H9 (cell line): Measurements from ENCODE around the gene E2F7. TPM values are rescaled to one million over a fixed set of nuclear protein-coding genes. Genes with fewer than 3 reads are reported as not detected.

Experiments used
- DNase-seq: peaks from one replicate; pipeline ENCODE4 v3.0.0-alpha.2; 2017
- H2AFZ ChIP-seq: one replicate; pipeline ENCODE4 v1.6.1; 2013; ENCODE audit warnings: mild to moderate bottlenecking, low read length, control low read depth, moderate library complexity
- H2AK5ac ChIP-seq: 2 replicates; pipeline ENCODE4 v1.6.1; 2013; ENCODE audit warnings: low read length, control low read depth, mixed read lengths; ENCODE audit not compliant: insufficient read length
- H2BK120ac ChIP-seq: one replicate; pipeline ENCODE4 v1.6.1; 2013; ENCODE audit warnings: low read depth, mild to moderate bottlenecking, low read length, control low read depth, inconsistent platforms; ENCODE audit not compliant: poor library complexity, severe bottlenecking
- H2BK12ac ChIP-seq: 2 replicates; pipeline ENCODE4 v1.6.1; 2013; ENCODE audit warnings: low read length, control low read depth, mixed read lengths, low read depth; ENCODE audit not compliant: insufficient read length
- H2BK15ac ChIP-seq: 2 replicates; pipeline ENCODE4 v1.6.1; 2013; ENCODE audit warnings: low read depth, low read length, control low read depth
- H2BK20ac ChIP-seq: one replicate; pipeline ENCODE4 v1.6.1; 2013; ENCODE audit warnings: low read depth, mild to moderate bottlenecking, low read length, control low read depth, inconsistent platforms; ENCODE audit not compliant: poor library complexity, severe bottlenecking
- H2BK5ac ChIP-seq: 2 replicates; pipeline ENCODE4 v1.6.1; 2013; ENCODE audit warnings: low read length, control low read depth, mixed read lengths; ENCODE audit not compliant: insufficient read length
- H3K14ac ChIP-seq: 2 replicates; pipeline ENCODE4 v1.6.1; 2013; ENCODE audit warnings: low read length, control low read depth; ENCODE audit not compliant: insufficient read depth
- H3K18ac ChIP-seq: 2 replicates; pipeline ENCODE4 v1.6.1; 2013; ENCODE audit warnings: low read depth, mild to moderate bottlenecking, mixed read lengths, low read length, control low read depth; ENCODE audit not compliant: insufficient read length
- H3K23ac ChIP-seq: 2 replicates; pipeline ENCODE4 v1.6.1; 2013; ENCODE audit warnings: low read length, control low read depth, mixed read lengths, low read depth; ENCODE audit not compliant: insufficient read length
- H3K23me2 ChIP-seq: 2 replicates; pipeline ENCODE4 v1.6.1; 2013; ENCODE audit warnings: low read depth, mild to moderate bottlenecking, mixed read lengths, low read length, control low read depth; ENCODE audit not compliant: insufficient read length, poor library complexity, severe bottlenecking
- H3K27ac ChIP-seq: 2 replicates; pipeline ENCODE4 v1.5.1; 2013; ENCODE audit warnings: low read length, control low read depth, mixed read lengths, low read depth; ENCODE audit not compliant: insufficient read length
- H3K27me3 ChIP-seq: 2 replicates; pipeline ENCODE4 v1.6.1; 2013; ENCODE audit warnings: low read length, control low read depth, inconsistent platforms; ENCODE audit not compliant: insufficient read depth
- H3K4ac ChIP-seq: 2 replicates; pipeline ENCODE4 v1.6.1; 2013; ENCODE audit warnings: low read depth, mild to moderate bottlenecking, control low read depth, inconsistent platforms, low read length, moderate library complexity
- H3K4me1 ChIP-seq: 2 replicates; pipeline ENCODE4 v1.6.1; 2013; ENCODE audit warnings: low read length, control low read depth, inconsistent platforms; ENCODE audit not compliant: insufficient read depth
- H3K4me2 ChIP-seq: 2 replicates; pipeline ENCODE4 v1.6.1; 2013; ENCODE audit warnings: low read length, control low read depth, mixed read lengths; ENCODE audit not compliant: insufficient read length, insufficient read depth
- H3K56ac ChIP-seq: 2 replicates; pipeline ENCODE4 v1.6.1; 2013; ENCODE audit warnings: low read depth, mild to moderate bottlenecking, mixed read lengths, low read length, control low read depth; ENCODE audit not compliant: insufficient read length
- H3K79me1 ChIP-seq: 2 replicates; pipeline ENCODE4 v1.6.1; 2013; ENCODE audit warnings: low read depth, mild to moderate bottlenecking, moderate library complexity, low read length, control low read depth, inconsistent platforms; ENCODE audit not compliant: insufficient read depth, poor library complexity, severe bottlenecking
- H3K79me2 ChIP-seq: 2 replicates; pipeline ENCODE4 v1.6.1; 2013; ENCODE audit warnings: low read length, control low read depth, inconsistent platforms; ENCODE audit not compliant: insufficient read depth
- H3K9ac ChIP-seq: 2 replicates; pipeline ENCODE4 v1.6.1; 2013; ENCODE audit warnings: low read length, control low read depth, mixed read lengths; ENCODE audit not compliant: insufficient read length; ENCODE audit errors: extremely low read depth
- H3K9me3 ChIP-seq: one replicate; pipeline ENCODE4 v1.6.1; 2013; ENCODE audit warnings: low read depth, low read length, inconsistent platforms; ENCODE audit not compliant: control insufficient read depth
- H3T11ph ChIP-seq: one replicate; pipeline ENCODE4 v1.6.1; 2013; ENCODE audit warnings: mild to moderate bottlenecking, low read length, control low read depth, inconsistent platforms
- H4K20me1 ChIP-seq: one replicate; pipeline ENCODE4 v1.6.1; 2013; ENCODE audit not compliant: control insufficient read depth, insufficient read length, insufficient read depth
- H4K5ac ChIP-seq: 2 replicates; pipeline ENCODE4 v1.6.1; 2013; ENCODE audit warnings: low read depth, mild to moderate bottlenecking, mixed read lengths, low read length, control low read depth; ENCODE audit not compliant: insufficient read length
- H4K8ac ChIP-seq: replicated peaks from 2 replicates; pipeline ENCODE4 v1.6.1; 2013; ENCODE audit warnings: low read length, control low read depth, mixed read lengths, low read depth; ENCODE audit not compliant: insufficient read length
- H4K91ac ChIP-seq: 2 replicates; pipeline ENCODE4 v1.6.1; 2013; ENCODE audit warnings: low read depth, mild to moderate bottlenecking, moderate library complexity, mixed read lengths, low read length, control low read depth; ENCODE audit not compliant: insufficient read length
- H3K27ac Mint-ChIP-seq, 3 experiments: 2 replicates in 2 of 3; 3 replicates in 1 of 3; pipeline ENCODE4 v1.8.0; 2020 to 2021; ENCODE audit warnings: mixed read lengths in 3 of 3, mild to moderate bottlenecking in 1 of 3, moderate library complexity in 1 of 3
- H3K27me3 Mint-ChIP-seq: 2 replicates; pipeline ENCODE4 v1.8.0; 2021; ENCODE audit warnings: low read depth, mild to moderate bottlenecking, moderate library complexity, mixed read lengths
- H3K36me3 Mint-ChIP-seq, 3 experiments: 2 replicates in 2 of 3; 3 replicates in 1 of 3; pipeline ENCODE4 v1.8.0; 2020 to 2021; ENCODE audit warnings: low read depth in 3 of 3, mixed read lengths in 3 of 3; ENCODE audit not compliant: insufficient read depth in 1 of 3
- H3K4me1 Mint-ChIP-seq, 2 experiments: 2 replicates each; pipeline ENCODE4 v1.8.0; 2020; ENCODE audit warnings: mixed read lengths in 2 of 2
- H3K4me3 Mint-ChIP-seq, 2 experiments: 2 replicates in 1 of 2; 3 replicates in 1 of 2; pipeline ENCODE4 v1.8.0; 2020 to 2021; ENCODE audit warnings: mild to moderate bottlenecking in 2 of 2, mixed read lengths in 2 of 2, moderate library complexity in 1 of 2
- H3K9me3 Mint-ChIP-seq, 2 experiments: 2 replicates in 1 of 2; 3 replicates in 1 of 2; pipeline ENCODE4 v1.8.0; 2020; ENCODE audit warnings: mild to moderate bottlenecking in 2 of 2, mixed read lengths in 2 of 2, moderate library complexity in 1 of 2
- CTCF ChIP-seq: fragments of 200-600 bp; sonication (generic); conservative IDR thresholded peaks from 3 replicates; pipeline ENCODE4 v1.8.0; 2021; ENCODE audit warnings: antibody characterized with exemption, mild to moderate bottlenecking
- WGBS: extraction: QIAGEN DNeasy Blood & Tissue Kit; methylation state at CpG from one replicate; pipeline ENCODE4 v1.1.7; 2013; ENCODE audit warnings: missing lambda C conversion rate, low lambda C conversion rate, mixed read lengths; ENCODE audit not compliant: insufficient read length; ENCODE audit errors: extremely low coverage; 5-methylcytosine and 5-hydroxymethylcytosine counted together
- total RNA-seq: library from RNA; stranded (reverse); gene quantifications from 2 replicates; pipeline ENCODE4 v1.2.1, GENCODE V29; 2021

Gene E2F7
- total RNA-seq, 1 experiment from 2014 or later, result 24.5 TPM

GRCh38 chr12:77082021-77082420, 16.7 kb upstream of the E2F7 start:
- H3T11ph ChIP-seq, result no peak overlapping the region
- no peak overlapping the region for H3K14ac ChIP-seq
- no peaks in the 10 kb centered on the region for H3K9me3 Mint-ChIP-seq

More at GRCh38 chr12:77082021-77082420, 16.7 kb upstream of the E2F7 start:
- no peaks in the 10 kb centered on the region for H3K79me2 ChIP-seq
- H3K23ac ChIP-seq, result no peak overlapping the region
- no peak overlapping the region for H3K9ac ChIP-seq
- H3K27ac ChIP-seq, result no peak overlapping the region
- H3K36me3 Mint-ChIP-seq, result no peaks in the 10 kb centered on the region
- no peak overlapping the region for H3K4me3 Mint-ChIP-seq
- no peak overlapping the region for H3K4me2 ChIP-seq
- H2AK5ac ChIP-seq, result no peak overlapping the region
- no peak overlapping the region for H2BK20ac ChIP-seq
- no peak overlapping the region for H3K56ac ChIP-seq
- H4K20me1 ChIP-seq, result no peaks in the 10 kb centered on the region
- peaks cover 0 to under 1% of the 10 kb centered on the region in 2 experiments; a peak in 1 of 4 replicates for H3K4me1 Mint-ChIP-seq
- H3K79me1 ChIP-seq, result no peaks in the 10 kb centered on the region
- H2AFZ ChIP-seq, result no peak overlapping the region
- no peak overlapping the region for H3K4ac ChIP-seq
- no peak overlapping the region for H2BK5ac ChIP-seq
- no peak for DNase-seq
- no peak overlapping the region for H2BK120ac ChIP-seq
- no peaks in the 10 kb centered on the region for H3K9me3 ChIP-seq
- H2BK12ac ChIP-seq, result no peak overlapping the region
- H3K23me2 ChIP-seq, result no peaks in the 10 kb centered on the region
- H4K91ac ChIP-seq, result no peak overlapping the region
- H3K27me3 Mint-ChIP-seq, result no peaks in the 10 kb centered on the region
- H2BK15ac ChIP-seq, result no peak overlapping the region
- no peak overlapping the region for H4K5ac ChIP-seq
- no CpG with 5 or more reads among the region's 1 CpG for WGBS
- no peak for TF ChIP-seq CTCF
- H3K27ac Mint-ChIP-seq, result no peak overlapping the region
- H3K27me3 ChIP-seq, result no peaks in the 10 kb centered on the region
- H4K8ac ChIP-seq, result no peak overlapping the region
- no peaks in the 10 kb centered on the region for H3K4me1 ChIP-seq
- no peak overlapping the region for H3K18ac ChIP-seq
